ENCODE results near the gene MDK. TPM values are rescaled to one million over a fixed set of nuclear protein-coding genes. Genes with fewer than 3 reads are reported as not detected.

Gene MDK
- total and polyA plus RNA-seq, 2 of the 13 experiments (the other 11 are each of a cell fraction or from before 2014, with no cell fraction given) = 312 to 407 TPM

DNA sequence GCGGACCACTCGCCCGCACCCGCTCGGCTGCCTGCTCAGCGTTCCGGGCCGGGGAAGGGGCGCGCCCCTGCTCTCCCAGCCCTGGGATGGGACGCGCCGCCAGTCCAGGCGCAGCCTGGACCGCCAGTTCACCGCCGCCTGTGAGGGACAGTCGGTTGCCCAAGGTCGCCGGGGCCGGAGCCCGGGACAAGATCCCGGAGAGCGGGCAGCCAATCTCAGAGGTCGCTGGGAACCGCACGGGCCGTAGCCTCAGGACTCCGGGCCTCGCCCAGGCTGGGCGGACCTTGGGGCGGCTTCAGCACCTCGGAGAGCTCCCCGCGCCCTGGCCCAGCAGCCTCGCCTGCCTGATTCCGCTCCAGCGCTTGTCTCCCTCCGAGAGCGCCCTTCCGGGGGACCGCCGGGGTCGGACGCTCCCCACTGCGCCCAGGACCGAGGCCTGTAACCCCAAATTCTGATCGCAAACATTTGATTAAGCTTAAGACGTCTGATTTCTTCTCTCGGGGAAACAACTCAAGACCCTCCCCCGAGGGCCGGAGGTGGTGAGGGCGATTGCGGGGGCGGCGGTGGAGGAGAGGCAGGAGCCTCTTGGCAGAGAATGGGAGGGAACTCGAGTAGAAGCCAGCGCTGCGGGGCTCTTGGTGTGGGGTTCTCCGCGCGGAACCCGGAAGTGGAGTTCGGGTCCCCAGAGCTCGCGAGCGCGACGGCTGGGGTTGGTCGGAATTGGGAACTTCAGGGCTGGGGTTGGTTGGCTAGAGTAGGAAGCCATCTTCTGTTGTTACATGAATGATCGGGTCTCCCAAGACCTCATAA, 11.2 kb downstream of the MDK start (continued):
- peak; percentile 98 for TF ChIP-seq ZBTB44 (CRISPR knock-in tag; IDR thresholded peaks at IDR 0.05)
- peak; percentile 59; the same call in 1 of the 2 replicates for TF ChIP-seq ZC3H4 (CRISPR knock-in tag; IDR thresholded peaks at IDR 0.05; ENCODE audit: borderline replicate concordance)
- peak; percentile 84; the same call in 1 of the 2 replicates for TF ChIP-seq ZNF746 (CRISPR knock-in tag; IDR thresholded peaks at IDR 0.05)
- TF ChIP-seq, protein P1, sequence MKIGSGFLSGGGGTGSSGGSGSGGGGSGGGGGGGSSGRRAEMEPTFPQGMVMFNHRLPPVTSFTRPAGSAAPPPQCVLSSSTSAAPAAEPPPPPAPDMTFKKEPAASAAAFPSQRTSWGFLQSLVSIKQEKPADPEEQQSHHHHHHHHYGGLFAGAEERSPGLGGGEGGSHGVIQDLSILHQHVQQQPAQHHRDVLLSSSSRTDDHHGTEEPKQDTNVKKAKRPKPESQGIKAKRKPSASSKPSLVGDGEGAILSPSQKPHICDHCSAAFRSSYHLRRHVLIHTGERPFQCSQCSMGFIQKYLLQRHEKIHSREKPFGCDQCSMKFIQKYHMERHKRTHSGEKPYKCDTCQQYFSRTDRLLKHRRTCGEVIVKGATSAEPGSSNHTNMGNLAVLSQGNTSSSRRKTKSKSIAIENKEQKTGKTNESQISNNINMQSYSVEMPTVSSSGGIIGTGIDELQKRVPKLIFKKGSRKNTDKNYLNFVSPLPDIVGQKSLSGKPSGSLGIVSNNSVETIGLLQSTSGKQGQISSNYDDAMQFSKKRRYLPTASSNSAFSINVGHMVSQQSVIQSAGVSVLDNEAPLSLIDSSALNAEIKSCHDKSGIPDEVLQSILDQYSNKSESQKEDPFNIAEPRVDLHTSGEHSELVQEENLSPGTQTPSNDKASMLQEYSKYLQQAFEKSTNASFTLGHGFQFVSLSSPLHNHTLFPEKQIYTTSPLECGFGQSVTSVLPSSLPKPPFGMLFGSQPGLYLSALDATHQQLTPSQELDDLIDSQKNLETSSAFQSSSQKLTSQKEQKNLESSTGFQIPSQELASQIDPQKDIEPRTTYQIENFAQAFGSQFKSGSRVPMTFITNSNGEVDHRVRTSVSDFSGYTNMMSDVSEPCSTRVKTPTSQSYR (CRISPR knock-in tag; IDR thresholded peaks at IDR 0.05; ENCODE audit: borderline replicate concordance) = peak; percentile 59; the same call in 1 of the 2 replicates
- TF ChIP-seq RFXANK (CRISPR knock-in tag; IDR thresholded peaks at IDR 0.05) = peak; percentile 88; the same call in 1 of the 2 replicates
- 0 out of 2 replicates have a peak, but pooled peaks have one; percentile 64 for TF ChIP-seq ZNF567 (CRISPR knock-in tag; IDR thresholded peaks at IDR 0.05; ENCODE audit: borderline replicate concordance)
- TF ChIP-seq CSRNP2 (CRISPR knock-in tag; conservative IDR thresholded peaks at IDR 0.05; ENCODE audit: low read depth) = no peak; the same call in 1 of the 2 replicates
- peak; percentile 99 for TF ChIP-seq ZNF879 (CRISPR knock-in tag; IDR thresholded peaks at IDR 0.05)
- TF ChIP-seq ZNF274 (CRISPR knock-in tag; IDR thresholded peaks at IDR 0.05) = peak; percentile 99
- no peak for TF ChIP-seq NR2F6 (IDR thresholded peaks at IDR 0.05)
- TF ChIP-seq NR2F6 (CRISPR knock-in tag; IDR thresholded peaks at IDR 0.05) = peak; percentile 63
- TF ChIP-seq CEBPG (CRISPR knock-in tag; IDR thresholded peaks at IDR 0.05) = 0 out of 2 replicates have a peak, but pooled peaks have one; percentile 27
- TF ChIP-seq TP53 (CRISPR knock-in tag; conservative IDR thresholded peaks at IDR 0.05) = peak; percentile 93
- TF ChIP-seq, protein P2, sequence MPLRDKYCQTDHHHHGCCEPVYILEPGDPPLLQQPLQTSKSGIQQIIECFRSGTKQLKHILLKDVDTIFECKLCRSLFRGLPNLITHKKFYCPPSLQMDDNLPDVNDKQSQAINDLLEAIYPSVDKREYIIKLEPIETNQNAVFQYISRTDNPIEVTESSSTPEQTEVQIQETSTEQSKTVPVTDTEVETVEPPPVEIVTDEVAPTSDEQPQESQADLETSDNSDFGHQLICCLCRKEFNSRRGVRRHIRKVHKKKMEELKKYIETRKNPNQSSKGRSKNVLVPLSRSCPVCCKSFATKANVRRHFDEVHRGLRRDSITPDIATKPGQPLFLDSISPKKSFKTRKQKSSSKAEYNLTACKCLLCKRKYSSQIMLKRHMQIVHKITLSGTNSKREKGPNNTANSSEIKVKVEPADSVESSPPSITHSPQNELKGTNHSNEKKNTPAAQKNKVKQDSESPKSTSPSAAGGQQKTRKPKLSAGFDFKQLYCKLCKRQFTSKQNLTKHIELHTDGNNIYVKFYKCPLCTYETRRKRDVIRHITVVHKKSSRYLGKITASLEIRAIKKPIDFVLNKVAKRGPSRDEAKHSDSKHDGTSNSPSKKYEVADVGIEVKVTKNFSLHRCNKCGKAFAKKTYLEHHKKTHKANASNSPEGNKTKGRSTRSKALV (CRISPR knock-in tag; IDR thresholded peaks at IDR 0.05) = peak; percentile 99
- peak; percentile 98 for TF ChIP-seq ZNF441 (CRISPR knock-in tag; IDR thresholded peaks at IDR 0.05; ENCODE audit: borderline replicate concordance)
- no peak for TF ChIP-seq CCAR2 (optimal IDR thresholded peaks at IDR 0.05; ENCODE audit: low read depth, low read length)

All from HepG2 (cell line).